GM13976 (cell line): ENCODE results near the gene CLDN8.

Experiments used
- DNase-seq: peaks from one replicate; pipeline ENCODE4 v3.0.0; 2012; ENCODE audit warnings: low spot score
- CTCF ChIP-seq: IDR thresholded peaks from 2 replicates; pipeline ENCODE4 v1.5.1; 2012; ENCODE audit warnings: borderline replicate concordance, mild to moderate bottlenecking; ENCODE audit not compliant: insufficient read depth; ENCODE audit errors: extremely low read depth, missing control alignments, control extremely low read depth
- in situ Hi-C: fragments of 300-500 bp; cut with MboI; formaldehyde crosslinking; loops from one replicate; pipeline ENCODE4 v1.12.0; 2022; ENCODE audit warnings: low sequenced_read_pairs, mixed read lengths, inconsistent platforms; ENCODE audit not compliant: unreplicated experiment

The CLDN8 gene

GRCh38 chr21:30193201-30193600 lies 22.7 kb downstream of the CLDN8 start:
- DNase-seq: no peak
- no peak for TF ChIP-seq CTCF
- in situ Hi-C loops: no loop called here

GRCh38 chr21:30190554-30190953 lies 25.3 kb downstream of the CLDN8 start:
- DNase-seq: no peak
- in situ Hi-C loops: no loop called here
- TF ChIP-seq CTCF: no peak

- no peak for TF ChIP-seq CTCF
- in situ Hi-C loops: no loop called here
- DNase-seq: no peak
These were observed 26.1 kb downstream of the CLDN8 start for GRCh38 chr21:30189773-30190172.

GRCh38 chr21:30186242-30186641 lies 29.7 kb downstream of the CLDN8 start:
- DNase-seq: no peak
- TF ChIP-seq CTCF: no peak
- in situ Hi-C loops: no loop called here

- no peak for TF ChIP-seq CTCF
- in situ Hi-C loops: no loop called here
These were observed 47.8 kb downstream of the CLDN8 start for GRCh38 chr21:30168086-30168485.

GRCh38 chr21:30166705-30167104 lies 49.2 kb downstream of the CLDN8 start, which contains the start of gene CLDN17:
Gene CLDN17, minus strand, starts transcription at chr21:30166805. Its CDS starts 188 bp downstream, at chr21:30166617.
- DNase-seq: no peak
- TF ChIP-seq CTCF: no peak
- in situ Hi-C loops: no loop called here

More at GRCh38 chr21:30168086-30168485, 47.8 kb downstream of the CLDN8 start:
- no peak for DNase-seq

GRCh38 chr21:30166171-30166570 lies 49.7 kb downstream of the CLDN8 start:
- in situ Hi-C loops: no loop called here
- DNase-seq: no peak
- TF ChIP-seq CTCF: no peak
